NCI-H82 treated with DMSO at 0.1 percent for 48 hours (cell line): ENCODE measurements around the gene DMD.
"Not testable (repeated sequence)": the region's sequence is repeated elsewhere in the genome, so short reads cannot be mapped to it uniquely, and the experiment has no call there.

Experiments
- DNase-seq: peaks from one replicate; lab custom pipeline; 2025; ENCODE audit not compliant: unreplicated experiment; lab: John Stamatoyannopoulos, UW

Gene DMD

DNA sequence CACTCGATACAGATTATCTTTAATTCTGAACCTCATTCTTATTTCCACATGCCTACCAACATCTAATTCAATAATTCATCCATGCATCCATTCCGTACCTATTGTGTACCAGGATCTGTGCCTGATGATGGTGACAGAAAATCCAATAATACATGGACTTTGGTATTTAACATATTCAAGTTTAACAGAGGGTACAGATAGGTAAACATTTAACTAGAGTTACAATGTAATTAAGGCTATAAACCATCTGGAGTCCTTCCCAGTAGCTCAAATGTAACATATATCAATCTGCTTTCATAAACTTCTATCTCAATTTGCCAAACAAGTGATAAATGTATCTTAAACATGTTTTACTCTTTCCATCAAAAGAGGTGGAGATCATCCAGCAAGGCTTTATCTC is 1578.0 kb downstream of the DMD start:
- no peak for DNase-seq

DNA sequence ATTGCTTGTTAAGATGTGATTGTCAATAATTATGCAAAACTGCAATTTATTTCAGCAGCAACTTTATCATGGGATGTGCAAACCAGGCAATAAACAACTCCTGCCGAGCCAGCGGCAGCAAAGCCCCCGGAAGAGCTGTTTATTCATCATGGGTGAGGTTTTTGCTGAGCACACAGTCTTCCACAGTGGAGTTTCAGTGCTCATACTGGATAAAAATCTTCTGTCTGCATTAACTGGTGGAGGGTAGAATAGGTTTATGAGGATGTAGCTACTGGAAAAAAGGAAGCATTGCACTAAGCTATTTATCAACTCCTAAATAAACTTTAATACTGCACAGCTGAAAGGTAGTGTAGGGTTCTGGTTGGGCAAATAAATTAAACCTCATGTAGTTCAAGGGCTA is 1582.2 kb downstream of the DMD start:
- DNase-seq: no peak

DNA sequence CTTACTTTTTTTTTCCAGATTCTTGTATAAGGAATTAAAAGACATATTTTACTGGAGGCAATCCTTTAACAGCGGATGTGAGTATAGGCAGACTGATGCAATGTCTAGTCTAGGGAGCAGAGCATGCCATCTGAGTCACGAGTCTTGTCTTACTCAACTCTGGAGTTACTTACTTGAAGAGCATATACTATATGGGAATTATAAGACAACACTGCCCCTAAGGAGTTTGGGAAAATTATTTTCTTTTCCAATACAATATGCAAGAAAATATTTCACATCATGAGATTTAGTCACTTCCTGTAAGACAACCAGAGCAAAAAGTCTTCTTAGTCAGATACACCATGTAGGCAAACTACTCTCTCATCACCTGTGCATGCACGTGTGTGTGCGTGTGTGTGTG is 1602.2 kb downstream of the DMD start:
- no peak for DNase-seq

DNA sequence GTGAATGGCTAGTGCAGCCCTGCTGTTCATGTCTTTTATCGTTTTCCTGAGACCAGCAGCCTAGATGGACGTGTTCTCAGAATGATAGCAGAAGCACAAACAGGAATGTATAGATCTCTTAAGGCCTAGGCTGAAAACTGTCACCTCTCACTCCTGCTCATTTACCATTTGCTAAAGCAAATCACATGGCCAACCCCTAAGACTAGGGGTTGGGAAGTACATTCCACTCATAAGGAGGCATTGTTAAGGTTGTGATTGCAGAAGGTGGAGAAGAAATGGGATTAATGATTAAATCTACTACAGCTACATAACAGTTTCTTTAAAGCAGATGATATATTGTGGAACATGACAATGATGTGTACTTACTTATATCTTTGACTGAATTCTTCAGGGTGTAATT is 1602.7 kb downstream of the DMD start:
- DNase-seq: no peak

DNA sequence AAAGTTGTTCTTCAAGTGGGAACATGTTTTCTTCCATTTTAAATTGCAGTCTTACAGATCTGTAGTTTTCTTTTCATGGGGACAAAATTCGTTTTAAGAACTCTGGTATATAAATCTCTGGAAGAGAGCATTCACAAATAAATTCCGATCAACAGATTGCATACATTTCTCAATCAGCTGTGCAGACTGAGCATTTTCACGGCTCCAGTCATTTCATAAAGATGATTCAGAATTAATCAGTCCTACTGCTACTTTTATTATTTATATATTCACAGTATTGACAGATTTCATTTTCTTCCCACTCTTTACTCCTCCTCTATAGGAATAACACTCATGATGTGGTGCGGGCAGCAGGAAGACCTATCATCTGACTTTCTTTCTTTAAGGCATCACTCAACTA is 1604.6 kb downstream of the DMD start:
- no peak for DNase-seq

DNA sequence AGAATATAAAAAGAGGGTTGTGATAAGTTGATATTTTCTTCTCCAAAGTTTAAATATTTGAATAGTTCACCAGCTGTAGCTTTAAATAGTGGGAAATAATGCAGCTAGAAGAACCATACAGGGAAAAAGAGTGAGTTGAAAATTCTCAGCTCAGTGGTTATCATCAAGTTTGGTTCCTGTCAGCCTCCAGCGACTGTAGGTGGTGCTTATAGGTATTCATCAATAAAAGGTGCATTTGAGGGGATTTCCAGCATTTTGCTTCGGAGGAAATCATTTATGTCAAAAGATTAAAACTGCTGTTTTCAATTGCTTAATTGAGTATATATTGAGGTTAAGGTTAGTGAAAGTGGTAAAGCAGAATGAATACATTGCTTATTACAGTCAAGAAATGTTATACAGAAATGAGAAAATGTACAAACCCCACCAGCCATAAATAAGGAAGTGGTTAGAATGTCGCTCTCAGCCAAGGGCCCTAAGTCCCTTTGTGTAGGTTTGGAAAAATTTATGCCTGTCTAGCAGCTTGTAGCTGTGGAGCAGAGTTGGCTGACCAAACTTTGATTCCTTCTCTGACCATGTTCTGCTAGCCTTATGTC is 1606.6 kb downstream of the DMD start:
- DNase-seq: no peak

DNA sequence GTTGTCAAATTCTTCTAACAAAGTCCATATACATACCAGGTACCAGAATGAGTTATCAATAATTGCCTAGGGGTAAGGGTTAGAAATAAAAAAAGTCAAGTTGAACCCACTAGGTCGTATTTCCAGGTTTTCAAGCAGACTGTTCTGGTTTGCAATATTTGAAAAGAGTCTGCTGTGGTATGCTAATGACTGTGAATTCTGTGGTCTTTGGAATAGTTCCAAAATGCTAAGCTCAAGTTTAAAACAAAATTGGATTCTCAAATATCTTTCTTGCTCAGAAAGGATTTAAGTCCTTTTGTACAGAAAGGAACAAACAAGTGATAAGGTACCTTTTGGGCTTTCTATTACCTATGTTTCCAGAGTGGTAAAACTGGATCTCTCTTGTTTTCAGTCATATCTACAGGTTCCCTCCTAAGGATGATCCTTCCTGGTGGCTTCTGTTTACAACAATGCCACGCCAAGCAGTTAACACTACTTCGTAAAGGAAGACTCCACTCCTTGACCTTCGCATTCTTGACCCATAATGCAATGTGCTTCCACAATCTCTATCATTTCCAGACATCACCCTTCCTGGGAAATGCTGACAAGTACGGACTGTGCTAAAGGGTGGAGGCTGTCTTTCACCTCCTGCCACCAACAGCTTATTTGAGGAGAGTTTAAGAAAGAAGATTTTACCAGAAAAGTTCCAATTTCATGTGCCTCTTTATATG is 1607.8 kb downstream of the DMD start:
- no peak for DNase-seq

DNA sequence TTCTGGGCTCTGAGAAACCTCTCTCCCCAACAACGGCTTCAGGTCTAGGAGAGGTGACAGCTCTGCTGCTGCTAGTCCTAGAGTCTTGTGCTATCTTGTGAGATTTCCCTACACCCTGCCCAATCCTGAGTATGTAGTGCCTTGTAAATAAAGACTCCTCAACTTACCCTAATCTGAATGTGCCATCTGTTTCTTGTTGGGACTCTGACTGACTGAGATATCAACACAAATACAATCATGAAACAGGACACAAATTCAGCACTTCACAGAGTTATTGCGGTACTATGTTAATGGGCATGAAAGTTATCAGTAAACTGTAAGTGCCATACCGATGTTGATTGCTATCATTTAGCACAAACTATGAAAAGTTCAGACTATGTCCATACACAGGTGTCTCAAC is 1610.5 kb downstream of the DMD start:
- DNase-seq: no peak

DNA sequence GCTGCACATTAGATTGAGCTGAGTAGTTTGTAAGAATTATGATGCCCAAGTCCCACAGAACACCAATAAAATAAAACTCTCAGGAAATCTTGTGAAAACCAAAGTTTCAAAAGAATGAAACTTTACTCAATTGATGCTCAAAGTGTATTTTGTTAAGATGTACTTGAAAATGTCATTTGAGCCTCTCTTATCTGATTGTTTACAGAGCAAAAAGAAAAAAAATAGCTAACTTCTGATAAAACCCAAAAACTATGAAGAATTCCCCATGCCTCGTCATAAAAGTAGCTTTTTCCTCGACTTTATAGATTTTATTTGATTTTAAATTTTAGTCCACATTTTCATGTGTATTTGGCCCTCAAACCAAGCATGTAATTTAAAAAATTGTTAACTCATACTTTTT is 1618.0 kb downstream of the DMD start:
- no peak for DNase-seq

DNA sequence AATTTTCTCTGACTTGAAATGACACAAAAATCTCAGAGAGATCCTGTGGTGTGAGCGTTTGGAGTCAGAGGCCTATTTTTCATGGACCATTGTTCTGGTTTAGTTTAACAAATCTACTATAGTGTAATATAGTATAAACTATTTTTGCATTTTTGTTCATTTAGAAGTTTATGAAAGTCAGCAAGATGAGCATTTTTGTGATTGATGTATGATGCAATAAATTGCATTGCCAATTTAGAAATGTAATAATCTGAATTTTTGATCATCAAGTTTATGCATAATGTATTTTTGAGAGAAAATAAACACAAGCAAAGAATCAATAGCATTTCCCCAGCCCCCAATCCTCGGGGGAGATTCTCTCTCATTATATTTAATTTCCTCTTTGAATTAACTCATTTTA is 1620.0 kb downstream of the DMD start:
- no peak for DNase-seq

DNA sequence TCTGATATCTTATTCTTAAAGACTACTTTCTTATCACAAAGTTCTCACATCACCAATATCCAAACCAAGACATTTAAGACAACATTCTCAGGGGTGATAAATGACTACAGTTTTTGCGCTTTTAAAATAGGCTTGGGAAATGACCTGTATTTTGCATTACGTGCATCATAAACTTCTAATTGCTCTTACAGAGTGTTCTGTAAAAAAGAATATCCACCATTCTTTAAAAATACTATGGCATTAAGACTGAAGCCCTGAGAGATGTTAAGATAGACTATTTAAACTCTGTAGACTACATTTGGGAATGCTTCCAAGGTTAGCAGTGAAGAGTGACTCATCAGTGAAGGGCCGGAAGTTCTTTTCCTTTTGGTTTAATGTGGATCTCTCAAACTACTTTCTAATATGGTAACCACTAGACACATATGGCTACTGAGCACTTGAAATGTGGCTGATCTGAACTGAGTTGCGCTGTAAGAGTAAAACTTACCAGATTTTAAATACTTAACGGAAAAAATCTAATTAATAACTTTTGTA is 1620.7 kb downstream of the DMD start:
- DNase-seq: no peak

DNA sequence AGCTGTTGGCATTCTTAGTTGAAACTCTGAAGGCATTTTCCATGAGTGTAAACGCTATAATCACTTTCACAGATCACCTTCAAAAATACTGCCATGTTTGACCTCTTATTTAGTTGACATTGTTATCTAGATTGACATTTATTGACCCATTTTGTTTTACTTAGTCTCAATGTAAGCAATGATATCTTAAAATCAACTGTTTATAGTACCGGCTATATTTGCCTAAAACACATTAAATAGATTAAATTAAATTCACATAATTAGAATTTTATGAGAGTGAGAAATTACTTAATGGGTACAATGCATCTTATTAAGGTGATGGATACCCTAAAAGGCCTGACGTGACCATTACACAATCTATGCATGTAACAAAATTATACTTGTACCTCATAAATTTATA is 1621.8 kb downstream of the DMD start:
- no peak for DNase-seq

DNA sequence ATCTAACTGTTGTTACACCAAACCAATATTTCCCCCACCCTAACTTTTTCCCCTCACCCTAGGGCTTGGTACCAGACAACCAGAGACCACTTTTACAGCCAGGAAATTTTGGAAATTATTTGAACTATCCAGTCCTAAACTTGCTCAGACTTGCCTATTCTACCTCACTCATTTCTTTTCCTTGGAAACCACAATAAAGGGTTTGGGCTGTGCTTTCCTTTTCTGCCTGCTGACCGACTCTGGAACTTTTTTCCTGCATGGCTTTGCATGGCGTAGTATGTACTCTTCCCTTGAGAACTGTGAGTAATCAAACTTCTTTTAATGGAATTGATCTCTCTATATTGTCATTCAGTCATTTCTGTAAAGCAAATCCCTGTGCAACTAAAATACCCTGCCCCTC is 1623.0 kb downstream of the DMD start:
- no peak for DNase-seq

DNA sequence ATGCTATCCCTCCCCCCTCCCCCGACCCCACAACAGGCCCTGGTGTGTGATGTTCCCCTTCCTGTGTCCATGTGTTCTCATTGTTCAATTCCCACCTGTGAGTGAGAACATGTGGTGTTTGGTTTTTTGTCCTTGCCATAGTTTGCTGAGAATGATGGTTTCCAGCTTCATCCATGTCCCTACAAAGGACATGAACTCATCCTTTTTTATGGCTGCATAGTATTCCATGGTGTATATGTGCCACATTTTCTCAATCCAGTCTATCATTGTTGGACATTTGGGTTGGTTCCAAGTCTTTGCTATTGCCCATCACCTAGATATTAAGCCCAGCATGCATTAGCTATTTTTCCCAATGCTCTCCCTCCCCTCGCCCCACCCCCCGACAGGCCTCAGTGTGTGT is 1627.5 kb downstream of the DMD start:
- DNase-seq: not testable (repeated sequence)

DNA sequence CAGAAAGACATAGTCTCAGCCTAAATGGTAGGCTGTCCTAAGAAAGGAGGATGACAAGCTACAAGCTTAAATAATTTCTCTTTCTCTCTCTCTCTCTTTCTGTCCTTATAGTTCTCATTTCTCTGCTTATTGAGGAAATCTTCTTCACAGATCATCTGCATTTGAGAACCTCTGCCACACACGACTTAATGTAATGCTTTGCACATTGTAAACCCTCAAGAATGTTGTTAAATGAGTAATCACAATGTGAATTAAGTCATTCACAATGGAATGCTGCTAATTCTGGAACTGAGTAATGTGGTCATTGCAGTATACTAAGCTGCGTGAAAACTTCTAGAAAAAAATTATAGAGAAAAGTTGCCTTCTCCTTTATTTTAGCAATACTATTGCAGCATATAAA is 1630.6 kb downstream of the DMD start:
- DNase-seq: no peak

DNA sequence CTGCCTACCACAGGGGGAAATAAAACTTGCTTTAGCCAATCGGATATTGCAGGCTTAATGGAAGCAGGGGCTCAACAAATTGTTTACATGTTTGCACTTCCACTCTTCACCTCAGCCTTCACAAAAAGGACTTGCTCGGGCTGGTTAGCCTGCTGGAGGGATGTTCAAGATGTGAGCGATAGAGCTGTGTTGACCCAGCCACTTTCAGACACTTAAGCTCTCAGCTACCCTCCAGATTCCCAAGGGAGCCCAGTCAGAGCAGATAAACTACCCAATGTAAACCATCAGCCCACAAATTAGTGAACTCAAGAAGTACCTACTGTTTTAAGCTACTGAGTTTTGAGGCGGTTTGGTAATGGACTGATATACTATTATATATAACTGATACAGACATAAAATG is 1631.1 kb downstream of the DMD start:
- no peak for DNase-seq

DNA sequence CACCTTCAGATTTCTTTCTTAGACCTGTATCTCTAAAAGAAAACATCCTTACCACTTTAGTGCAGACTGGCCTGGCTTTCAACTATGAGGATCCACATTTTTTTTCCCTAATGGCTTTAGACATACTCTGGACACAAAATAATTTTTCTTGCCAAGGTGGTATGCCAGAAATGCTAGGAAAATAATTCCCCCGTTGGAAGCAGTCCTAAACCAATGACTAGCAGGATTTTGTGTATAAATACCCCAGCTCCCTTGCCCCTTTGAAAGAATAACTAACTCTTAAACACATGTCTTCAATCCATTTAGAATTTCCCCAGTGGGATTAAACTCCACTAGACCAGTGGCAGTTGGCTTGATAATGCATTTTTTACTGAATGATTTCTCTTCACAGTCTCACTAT is 1639.0 kb downstream of the DMD start:
- DNase-seq: no peak

DNA sequence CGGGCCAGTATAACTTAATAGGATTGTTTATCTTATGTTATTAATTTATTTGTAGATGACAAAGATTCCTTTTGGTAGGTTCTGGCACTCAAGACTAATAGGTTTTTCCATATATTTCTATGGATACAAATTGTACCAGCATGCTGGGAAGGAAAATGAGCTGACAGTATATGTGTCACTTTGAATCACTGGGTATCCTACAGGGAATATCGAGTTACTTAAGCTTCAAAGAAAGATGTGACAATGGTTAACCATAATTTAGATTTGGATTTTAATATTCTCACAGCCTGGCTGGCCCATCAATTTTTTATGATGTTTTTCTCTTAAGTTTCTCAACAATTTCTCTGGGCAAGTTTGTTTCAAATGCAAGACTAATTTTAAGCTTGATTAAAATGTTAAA is 1640.7 kb downstream of the DMD start:
- DNase-seq: no peak

DNA sequence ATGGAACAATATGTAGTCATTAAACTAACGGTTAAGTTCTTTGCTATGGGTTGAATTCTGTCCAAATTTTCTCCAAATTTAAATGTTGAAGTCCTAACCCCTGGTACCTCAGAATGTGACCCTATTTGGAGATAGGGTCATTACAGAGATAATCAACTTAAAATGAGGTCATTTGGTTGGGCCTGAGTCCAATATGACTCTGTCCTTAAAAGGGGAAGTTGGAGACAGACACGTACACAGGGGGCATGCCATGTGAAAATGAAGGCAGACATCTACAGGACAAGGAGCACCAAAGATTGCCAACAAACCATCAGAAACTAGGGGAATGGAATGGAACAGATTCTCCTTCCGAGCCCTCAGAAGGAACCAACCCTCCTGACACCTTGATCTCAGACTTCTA is 1647.6 kb downstream of the DMD start:
- no peak for DNase-seq

DNA sequence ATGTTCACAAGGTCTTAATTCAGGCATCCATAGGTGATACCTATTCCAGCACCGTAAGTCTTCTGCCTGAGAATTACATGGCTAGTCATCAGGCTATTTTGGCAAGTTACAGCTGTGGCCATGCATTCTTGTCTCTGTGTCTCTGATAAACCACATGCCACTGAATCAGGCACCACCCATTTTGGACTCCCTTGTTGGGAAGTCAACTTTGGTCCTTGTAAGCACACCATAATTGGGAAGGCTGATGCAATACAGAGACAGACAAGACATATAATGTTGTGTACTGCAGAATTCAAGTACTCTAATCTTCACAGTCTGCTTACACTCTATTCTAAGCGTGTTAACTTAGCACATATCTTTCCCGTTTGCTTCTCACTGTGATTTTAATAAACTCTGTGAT is 1655.8 kb downstream of the DMD start:
- no peak for DNase-seq

DNA sequence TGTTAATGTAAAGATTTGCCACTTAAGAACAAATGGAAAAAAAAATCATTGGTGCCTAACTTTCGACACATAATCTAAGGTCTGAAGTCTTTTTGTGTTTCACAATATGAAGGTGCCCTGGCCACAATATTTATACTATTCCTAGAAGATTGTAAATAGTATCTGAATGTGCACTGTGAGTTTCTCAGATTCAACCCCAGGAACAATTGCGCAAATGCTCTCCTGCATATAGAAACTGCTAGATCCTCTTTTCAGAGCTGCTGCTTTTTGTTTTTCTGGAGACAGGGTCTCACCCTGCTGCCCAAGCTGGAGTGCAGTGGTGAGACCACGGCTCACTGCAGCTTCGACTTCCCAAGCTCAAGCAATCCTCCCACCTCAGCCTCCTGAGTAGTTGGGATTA is 1659.4 kb downstream of the DMD start:
- DNase-seq: no peak

DNA sequence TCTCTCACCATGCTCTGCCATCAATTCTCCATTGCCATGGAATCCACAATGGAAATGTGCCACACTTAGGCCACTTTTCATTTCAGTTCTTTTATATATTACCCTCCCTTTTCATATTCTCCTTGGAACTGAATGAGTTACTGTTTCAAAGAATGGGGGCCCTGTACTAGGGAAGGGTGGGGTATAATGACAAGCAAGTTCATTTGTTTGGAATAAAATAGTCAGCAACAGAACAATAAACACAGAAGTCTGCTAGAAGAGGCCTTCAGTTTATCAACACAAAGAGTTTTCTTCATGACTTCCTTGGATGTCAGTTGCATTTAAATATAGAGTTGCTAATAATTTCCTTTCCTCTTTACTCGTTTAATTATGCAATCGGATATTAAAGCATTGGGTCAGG is 1661.2 kb downstream of the DMD start:
- no peak for DNase-seq

DNA sequence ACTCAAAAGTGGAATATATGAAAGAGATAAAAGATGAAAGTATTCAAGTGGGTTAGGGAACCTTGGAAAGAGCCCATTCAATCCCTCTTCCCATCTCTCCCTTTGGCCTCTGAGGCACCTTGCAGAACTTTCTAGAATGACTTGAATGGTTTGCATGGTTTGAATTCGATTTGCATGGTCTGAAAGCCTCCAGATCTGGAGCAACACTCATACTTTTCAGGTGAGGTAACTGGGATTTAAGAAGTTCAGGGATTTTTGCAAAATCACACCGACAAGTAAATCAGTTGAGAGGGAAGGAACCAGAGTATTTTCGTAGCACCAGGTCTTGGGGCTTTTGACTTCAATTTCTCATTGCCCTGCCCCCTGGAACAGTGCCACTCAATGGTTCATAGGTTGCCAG is 1663.5 kb downstream of the DMD start:
- no peak for DNase-seq
